HCT116 (cell line): ENCODE data around the gene ANKRD29. TPM values are rescaled to one million over a fixed set of nuclear protein-coding genes. Genes with fewer than 3 reads are reported as not detected.

Source experiments
- ATAC-seq: fragments of 200-7000 bp; cut with Tn5 transposase; 2 replicates; pipeline ENCODE4 v1.9.1; 2020; ENCODE audit warnings: mild to moderate bottlenecking, moderate library complexity
- BruUV-seq: library from RNA; stranded (reverse); fragments of 400-500 nt; replicated peaks from 2 replicates; lab custom pipeline; 2021; lab: Mats Ljungman, UMichigan
- CTCF ChIA-PET: fragments of 300-600 bp; sonication (Branson Sonifier 250); formaldehyde crosslinking; loops from one replicate; lab custom pipeline; 2021; ENCODE audit warnings: antibody characterized with exemption; lab: Charles Lee
- POLR2A ChIA-PET: fragments of 300-600, 350-600 bp; sonication (Branson Sonifier 250); formaldehyde crosslinking; loops from one replicate; lab custom pipeline; 2021; ENCODE audit warnings: antibody characterized with exemption; lab: Charles Lee
- RAD21 ChIA-PET, 2 experiments: fragments of 300-600 bp; sonication (Branson Sonifier 250); formaldehyde crosslinking; loops; one replicate each; lab custom pipeline; 2023; ENCODE audit warnings: low total read pairs in 2 of 2; ENCODE audit not compliant: uncharacterized antibody in 2 of 2, unreplicated experiment in 2 of 2, low non-redundant PET in 1 of 2; lab: Charles Lee
- DNase-seq: peaks from one replicate; pipeline ENCODE4 v3.0.0-alpha.2; 2010; ENCODE audit warnings: low read depth, low spot score
- H2AFZ ChIP-seq: fragments of 200-600 bp; shearing (Covaris generic), sonication (generic); 2 replicates; pipeline ENCODE4 v1.6.1; 2017; ENCODE audit warnings: low read depth, mixed run types, mixed read lengths, antibody characterized with exemption, low read length; ENCODE audit not compliant: poor library complexity, severe bottlenecking
- H3K27ac ChIP-seq: 2 replicates; pipeline ENCODE4 v1.5.1; 2012; ENCODE audit warnings: low read depth, low read length
- H3K27me3 ChIP-seq: fragments of 200-600 bp; sonication (generic); 2 replicates; pipeline ENCODE4 v1.6.1; 2016; ENCODE audit warnings: mixed run types, low read length, mixed read lengths; ENCODE audit not compliant: insufficient read depth
- H3K36me3 ChIP-seq, 2 experiments: fragments of 200-500 bp in 1 of 2; fragments of 200-600 bp in 1 of 2; sonication (Bioruptor generic) in 1 of 2; sonication (generic) in 1 of 2; 2 replicates each; pipeline versions ENCODE4 v1.5.1 to v1.6.1; 2014 to 2016; ENCODE audit warnings: low read length in 2 of 2, inconsistent platforms in 1 of 2, mixed read lengths in 1 of 2, mixed run types in 1 of 2; ENCODE audit not compliant: insufficient read depth in 2 of 2, control insufficient read depth in 1 of 2
- H3K4me1 ChIP-seq, 2 experiments: fragments of 200-600 bp in 1 of 2; sonication (generic) in 1 of 2; 2 replicates each; pipeline versions ENCODE4 v1.5.1 to v1.6.1; 2012 to 2017; ENCODE audit warnings: low read length in 2 of 2, inconsistent platforms in 1 of 2, mild to moderate bottlenecking in 1 of 2, mixed read lengths in 1 of 2, mixed run types in 1 of 2, moderate library complexity in 1 of 2; ENCODE audit not compliant: insufficient read depth in 2 of 2, control insufficient read depth in 1 of 2
- H3K4me2 ChIP-seq: fragments of 200-600 bp; sonication (generic); 2 replicates; pipeline ENCODE4 v1.6.1; 2017; ENCODE audit warnings: mixed run types, low read length, mixed read lengths
- H3K4me3 ChIP-seq, 2 experiments: fragments of 200-600 bp in 1 of 2; sonication (generic) in 1 of 2; replicated peaks in 1 of 2; 2 replicates each; pipeline ENCODE4 v1.5.1; 2011 to 2016; ENCODE audit warnings: low read length in 2 of 2, control low read depth in 1 of 2, low read depth in 1 of 2, mild to moderate bottlenecking in 1 of 2, mixed read lengths in 1 of 2, mixed run types in 1 of 2
- H3K79me2 ChIP-seq: fragments of 200-600 bp; sonication (generic); 2 replicates; pipeline ENCODE4 v1.6.1; 2017; ENCODE audit warnings: mild to moderate bottlenecking, mixed run types, low read length, moderate library complexity, mixed read lengths; ENCODE audit not compliant: insufficient read depth
- H3K9ac ChIP-seq: fragments of 200-600 bp; sonication (generic); 2 replicates; pipeline ENCODE4 v1.6.1; 2016; ENCODE audit warnings: low read length, mixed read lengths
- H3K9me2 ChIP-seq: fragments of 200-600 bp; sonication (generic), shearing (Covaris generic); 2 replicates; pipeline ENCODE4 v1.6.1; 2017; ENCODE audit warnings: mixed run types, mild to moderate bottlenecking, moderate library complexity; ENCODE audit not compliant: insufficient read depth
- H3K9me3 ChIP-seq, 2 experiments: fragments of 200-500 bp in 1 of 2; fragments of 200-600 bp in 1 of 2; sonication (Bioruptor generic) in 1 of 2; sonication (generic) in 1 of 2; 2 replicates each; pipeline ENCODE4 v1.6.1; 2014 to 2017; ENCODE audit warnings: low read length in 2 of 2, mixed read lengths in 2 of 2, inconsistent platforms in 1 of 2, low read depth in 1 of 2, mild to moderate bottlenecking in 1 of 2, mixed run types in 1 of 2, moderate library complexity in 1 of 2; ENCODE audit not compliant: control insufficient read depth in 1 of 2, insufficient read depth in 1 of 2
- H4K20me1 ChIP-seq: fragments of 200-600 bp; sonication (generic), shearing (Covaris generic); 2 replicates; pipeline ENCODE4 v1.6.1; 2017; ENCODE audit warnings: mixed run types, mild to moderate bottlenecking, moderate library complexity; ENCODE audit not compliant: insufficient read depth
- CBX3 ChIP-seq: IDR thresholded peaks from 2 replicates; pipeline ENCODE4 v1.6.1; 2012; ENCODE audit warnings: low read depth
- EGR1 ChIP-seq: IDR thresholded peaks from 2 replicates; pipeline ENCODE4 v1.6.1; 2012; ENCODE audit warnings: low read depth
- ELF1 ChIP-seq: IDR thresholded peaks from 2 replicates; pipeline ENCODE4 v1.6.1; 2012; ENCODE audit warnings: low read depth, borderline replicate concordance
- EZH2phosphoT487 ChIP-seq: fragments of 200-600 bp; IDR thresholded peaks from 2 replicates; pipeline ENCODE4 v1.6.1; 2018; ENCODE audit warnings: antibody characterized with exemption, borderline replicate concordance
- FOSL1 ChIP-seq: IDR thresholded peaks from 2 replicates; pipeline ENCODE4 v1.6.1; 2012; ENCODE audit warnings: low read depth
- MAX ChIP-seq: IDR thresholded peaks from 2 replicates; pipeline ENCODE4 v1.6.1; 2012
- POLR2AphosphoS5 ChIP-seq: IDR thresholded peaks from 2 replicates; pipeline ENCODE4 v1.6.1; 2011; ENCODE audit warnings: mild to moderate bottlenecking, low read depth, low read length, moderate library complexity
- RAD21 ChIP-seq: IDR thresholded peaks from 2 replicates; pipeline ENCODE4 v1.6.1; 2012; ENCODE audit warnings: low read depth, mild to moderate bottlenecking
- REST ChIP-seq: IDR thresholded peaks from 2 replicates; pipeline ENCODE4 v1.6.1; 2012; ENCODE audit warnings: low read depth
- SIN3A ChIP-seq: IDR thresholded peaks from 2 replicates; pipeline ENCODE4 v1.6.1; 2012; ENCODE audit warnings: low read depth
- TCF7L2 ChIP-seq: IDR thresholded peaks from 2 replicates; pipeline ENCODE4 v1.7.0; 2011; ENCODE audit warnings: borderline replicate concordance, inconsistent platforms; ENCODE audit not compliant: insufficient read depth, insufficient read length; ENCODE audit errors: extremely low read depth
- ZBTB33 ChIP-seq: IDR thresholded peaks from 2 replicates; pipeline ENCODE4 v1.6.1; 2011; ENCODE audit warnings: mild to moderate bottlenecking, low read length, moderate library complexity; ENCODE audit not compliant: insufficient replicate concordance; ENCODE audit errors: extremely low read depth
- intact Hi-C: fragments of 100-400 bp; cut with micrococcal nuclease; formaldehyde crosslinking; loops from 2 replicates; pipeline ENCODE4 v1.10.0; 2022
- total RNA-seq: library from RNA; stranded (reverse); gene quantifications from one replicate; pipeline ENCODE4 v1.2.1, GENCODE V29; 2021; ENCODE audit not compliant: unreplicated experiment

The ANKRD29 gene
- total RNA-seq, 1 experiment from 2014 or later = 8.8 TPM

GRCh38 chr18:23572570-23572969 is 90.1 kb downstream of the ANKRD29 start:
- H3K27me3 ChIP-seq = no peaks in the 10 kb centered on the region
- ChIA-PET RAD21 (no interaction called here), POLR2A (no interaction called here), CTCF (no interaction called here)
- peaks cover 0 to 7% of the 10 kb centered on the region in 2 experiments; a peak in 2 of 4 replicates for H3K4me1 ChIP-seq
- intact Hi-C loops = no loop called here
- BruUV-seq = no TSS peak
- H3K4me3 ChIP-seq = no peak overlapping the region
- peaks cover 19 to 32% of the 10 kb centered on the region in 2 experiments for H3K36me3 ChIP-seq
- H3K9me3 ChIP-seq = no peaks in the 10 kb centered on the region
- H3K9ac ChIP-seq = no peak overlapping the region
- DNase-seq (no peak), ATAC-seq (no peak)
- no peaks in the 10 kb centered on the region for H4K20me1 ChIP-seq
- no peak overlapping the region for H3K4me2 ChIP-seq
- H3K9me2 ChIP-seq = no peaks in the 10 kb centered on the region
- H3K79me2 ChIP-seq = peaks cover 9% of the 10 kb centered on the region; the same call in 1 of the 2 replicates
- no peak overlapping the region for H3K27ac ChIP-seq
- no peak overlapping the region for H2AFZ ChIP-seq
- TF ChIP-seq ELF1 (no peak), EZH2phosphoT487 (no peak)
- TF ChIP-seq, all 23 proteins: peak for 0

GRCh38 chr18:23572012-23572411 is 90.7 kb downstream of the ANKRD29 start:
- Histone ChIP-seq H4K20me1 (no peaks in the 10 kb centered on the region), H3K36me3 (peaks cover 25 to 36% of the 10 kb centered on the region in 2 experiments), H3K4me1 (peaks cover 0 to 7% of the 10 kb centered on the region in 2 experiments; a peak in 2 of 4 replicates)
- DNase-seq = no peak
- POLR2A ChIA-PET = no interaction called here
- TF ChIP-seq POLR2AphosphoS5 (no peak), RAD21 (no peak), TCF7L2 (no peak), FOSL1 (no peak), EGR1 (no peak), ZBTB33 (no peak), MAX (no peak), SIN3A (no peak), CBX3 (no peak), REST (no peak)
- TF ChIP-seq, all 23 proteins: peak for 0
- Histone ChIP-seq H2AFZ (no peak overlapping the region), H3K4me2 (no peak overlapping the region), H3K79me2 (peaks cover 9% of the 10 kb centered on the region; the same call in 1 of the 2 replicates), H3K9me3 (no peaks in the 10 kb centered on the region), H3K4me3 (no peak overlapping the region), H3K27me3 (no peaks in the 10 kb centered on the region), H3K9ac (no peak overlapping the region), H3K9me2 (no peaks in the 10 kb centered on the region), H3K27ac (no peak overlapping the region)
- CTCF ChIA-PET = no interaction called here
- ATAC-seq = no peak
- no TSS peak for BruUV-seq
- RAD21 ChIA-PET = no interaction called here
- intact Hi-C loops = no loop called here
